ENCODE results near the gene STH. TPM values are rescaled to one million over a fixed set of nuclear protein-coding genes. Genes with fewer than 3 reads are reported as not detected.
"Not testable (repeated sequence)": the region's sequence is repeated elsewhere in the genome, so short reads cannot be mapped to it uniquely, and the experiment has no call there.

Gene STH, protein sequence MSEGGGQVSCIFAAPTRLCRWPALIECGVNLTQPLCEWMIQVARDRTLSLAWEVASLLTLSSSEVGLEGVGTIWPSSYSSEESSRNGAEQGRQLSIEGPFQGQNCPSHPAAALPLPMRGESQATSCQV
- total RNA-seq: 3.9 TPM

- DNase-seq: no peak
Measured at GRCh38 chr17:45998987-45999899, at the start of gene STH. Gene STH (plus strand): TSS chr17:45999250. CDS start chr17:45999280, 30 bp downstream.

- DNase-seq: no peak
Measured at GRCh38 chr17:45949755-45950320, 49.2 kb upstream of the STH start.

DNA sequence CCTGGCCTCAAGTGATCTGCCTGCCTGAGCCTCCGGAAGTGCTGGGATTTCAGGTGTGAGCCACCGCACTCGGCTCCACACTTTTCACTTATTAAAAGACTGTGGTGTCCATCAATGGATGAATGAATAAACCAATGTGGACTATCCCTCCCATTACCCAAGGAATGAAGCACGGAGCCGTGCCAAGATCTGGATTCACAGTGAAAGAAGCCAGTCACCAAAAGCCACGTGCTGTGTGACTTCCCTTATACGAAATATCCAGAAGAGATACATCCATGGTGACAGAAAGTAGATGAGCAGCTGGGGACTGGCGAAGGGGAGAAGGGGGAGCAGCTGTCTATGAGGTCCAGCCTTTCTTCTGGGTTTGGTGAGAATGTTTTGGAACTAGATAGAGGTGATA lies 48.2 kb upstream of the STH start:
- no peak for DNase-seq

- DNase-seq: no peak
Measured at GRCh38 chr17:45951403-45951802, 47.6 kb upstream of the STH start.

DNA sequence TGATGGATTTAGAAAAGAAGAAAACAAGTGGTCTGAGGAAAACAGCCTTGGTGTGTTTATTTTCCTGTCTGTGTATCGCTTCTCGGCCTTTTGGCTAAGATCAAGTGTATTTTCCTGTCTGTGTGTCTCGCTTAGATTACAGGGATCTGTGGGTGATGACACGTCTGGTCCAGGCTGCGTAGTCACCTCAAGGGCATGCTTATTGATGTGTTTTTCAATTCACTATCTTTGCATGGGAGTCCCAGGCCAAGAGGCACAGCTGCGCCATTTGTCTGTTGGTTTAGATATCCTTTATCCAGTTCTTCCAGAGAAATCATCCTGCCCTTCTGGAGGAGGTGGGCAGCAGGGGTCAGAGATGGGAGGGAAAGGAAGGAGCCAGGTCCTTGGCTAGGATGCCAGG lies 47.1 kb upstream of the STH start:
- DNase-seq: no peak

DNA sequence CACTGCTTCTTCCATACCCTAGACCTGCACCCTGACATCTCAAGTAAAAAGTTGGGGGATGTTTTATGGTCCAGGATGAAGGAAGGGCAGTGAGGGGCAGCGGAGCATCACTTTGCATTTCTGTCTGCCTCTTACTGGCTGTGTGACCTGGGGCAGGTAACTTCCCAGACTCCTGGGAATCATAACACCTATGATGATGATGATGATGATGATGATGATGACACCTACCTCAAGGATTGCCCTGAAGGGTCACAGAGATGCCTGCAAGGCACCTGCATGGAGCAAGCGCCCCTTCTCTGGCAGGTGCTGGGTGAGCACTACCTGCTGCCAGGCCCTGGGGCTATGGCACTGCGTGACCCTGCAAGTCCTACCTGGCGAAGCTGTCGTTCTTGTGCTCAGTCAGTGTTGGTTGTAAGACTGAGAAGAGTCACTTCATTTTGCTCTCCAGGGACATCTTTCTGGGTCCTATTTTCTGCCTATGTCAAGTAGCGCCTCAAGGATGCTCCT lies 46.2 kb upstream of the STH start:
- DNase-seq: no peak

DNA sequence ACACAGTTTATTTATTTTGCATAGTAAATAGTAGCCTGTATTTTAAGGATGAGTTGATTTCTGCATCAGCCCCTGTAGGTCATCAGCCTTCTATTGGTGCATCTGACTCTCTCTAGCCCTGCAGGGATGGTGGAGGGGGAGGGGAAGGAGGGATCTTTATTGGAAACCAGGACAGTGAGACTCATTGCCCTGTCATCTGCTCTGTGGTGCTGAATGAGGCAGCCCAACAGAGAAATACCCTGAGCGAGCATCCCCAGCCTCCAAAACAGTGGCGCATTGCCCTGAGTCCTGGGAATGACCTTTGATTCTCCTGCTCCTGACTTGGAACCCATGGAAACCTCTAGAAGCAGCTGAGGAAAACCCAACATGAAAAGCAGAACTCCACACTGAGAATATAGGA lies 45.5 kb upstream of the STH start:
- DNase-seq: no peak

DNA sequence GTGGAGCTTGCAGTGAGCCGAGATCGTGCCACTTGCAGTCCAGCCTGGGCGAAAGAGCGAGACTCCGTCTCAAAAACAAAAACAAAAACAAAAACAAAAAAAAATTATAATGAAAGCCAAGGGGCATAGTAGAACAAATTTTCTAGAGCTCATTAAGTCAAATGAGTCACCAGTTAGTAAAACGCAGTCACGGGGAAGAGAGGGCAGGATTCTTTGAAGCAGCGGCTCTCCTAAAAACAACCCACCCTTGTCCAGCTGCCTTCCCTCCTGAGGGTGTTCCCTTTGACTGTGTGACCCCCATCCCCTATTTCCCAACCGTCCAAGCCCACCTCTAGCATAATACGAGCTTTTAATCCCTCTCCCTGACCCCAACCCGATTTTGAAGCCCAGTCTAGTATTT lies 44.1 kb upstream of the STH start:
- no peak for DNase-seq

DNA sequence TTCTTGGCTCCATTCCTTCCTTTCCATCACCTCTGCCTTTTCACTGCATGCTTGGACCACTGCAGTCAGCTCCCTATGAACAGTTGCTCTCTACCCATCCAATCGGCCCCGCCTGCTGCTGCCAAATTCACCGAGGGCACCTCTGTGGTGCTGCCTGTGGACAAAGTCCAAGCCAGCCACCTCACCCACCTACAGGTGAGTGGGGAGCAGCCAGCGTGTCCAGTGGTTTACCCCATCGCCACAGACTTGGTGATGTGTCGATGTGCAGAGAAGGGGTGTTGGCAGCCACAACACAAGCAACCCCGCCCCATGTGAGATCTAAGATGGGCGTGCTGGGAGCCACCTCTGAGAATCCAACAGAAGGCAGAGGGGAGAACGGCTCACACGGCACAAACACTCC lies 43.7 kb upstream of the STH start:
- DNase-seq: no peak

DNA sequence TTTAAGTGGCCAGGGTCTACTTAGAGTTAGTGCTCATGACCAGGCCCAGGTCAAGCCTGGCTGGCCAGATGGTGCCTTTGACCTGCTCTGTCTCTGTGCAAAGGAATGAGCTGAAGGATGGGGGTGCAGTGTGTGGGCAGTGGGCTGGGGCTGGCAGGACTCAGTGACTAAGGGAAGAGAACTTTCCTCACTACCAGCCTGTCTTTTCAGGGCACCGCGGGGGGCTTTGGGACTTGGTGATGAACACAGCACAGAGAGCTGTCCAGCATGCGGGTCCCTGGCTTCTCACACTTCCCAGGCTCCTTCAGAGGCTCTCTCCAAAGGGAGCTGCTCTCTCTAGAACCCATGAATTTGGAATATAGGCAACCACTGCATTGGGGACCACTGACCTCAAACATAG lies 43.0 kb upstream of the STH start:
- no peak for DNase-seq

GRCh38 chr17:45956746-45957145 lies 42.3 kb upstream of the STH start:
- not testable (repeated sequence) for DNase-seq

- DNase-seq: no peak
Measured at GRCh38 chr17:45958307-45958706, 40.7 kb upstream of the STH start.

GRCh38 chr17:45958994-45959665 lies 39.9 kb upstream of the STH start:
- no peak for DNase-seq

DNA sequence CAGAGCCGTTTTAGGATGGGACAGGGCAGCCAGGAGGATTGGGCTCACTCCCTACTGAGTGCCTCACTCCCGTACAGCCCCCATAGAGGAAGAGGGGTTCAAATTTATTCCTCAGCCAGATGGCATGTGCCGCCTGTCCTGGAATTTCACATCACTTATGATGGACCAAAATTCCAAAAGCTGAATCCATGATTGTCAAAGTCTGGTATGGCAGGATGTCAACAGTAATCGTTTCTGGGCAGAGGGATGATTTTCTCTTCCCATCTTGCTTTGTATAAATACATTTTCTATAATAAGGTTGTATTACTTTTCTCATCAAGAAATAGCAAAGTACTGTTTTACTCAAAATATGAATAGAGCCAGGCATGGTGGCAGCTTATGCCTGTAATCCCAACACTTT lies 38.7 kb upstream of the STH start:
- no peak for DNase-seq

- no peak for DNase-seq
Measured at GRCh38 chr17:45961206-45961605, 37.8 kb upstream of the STH start.

DNA sequence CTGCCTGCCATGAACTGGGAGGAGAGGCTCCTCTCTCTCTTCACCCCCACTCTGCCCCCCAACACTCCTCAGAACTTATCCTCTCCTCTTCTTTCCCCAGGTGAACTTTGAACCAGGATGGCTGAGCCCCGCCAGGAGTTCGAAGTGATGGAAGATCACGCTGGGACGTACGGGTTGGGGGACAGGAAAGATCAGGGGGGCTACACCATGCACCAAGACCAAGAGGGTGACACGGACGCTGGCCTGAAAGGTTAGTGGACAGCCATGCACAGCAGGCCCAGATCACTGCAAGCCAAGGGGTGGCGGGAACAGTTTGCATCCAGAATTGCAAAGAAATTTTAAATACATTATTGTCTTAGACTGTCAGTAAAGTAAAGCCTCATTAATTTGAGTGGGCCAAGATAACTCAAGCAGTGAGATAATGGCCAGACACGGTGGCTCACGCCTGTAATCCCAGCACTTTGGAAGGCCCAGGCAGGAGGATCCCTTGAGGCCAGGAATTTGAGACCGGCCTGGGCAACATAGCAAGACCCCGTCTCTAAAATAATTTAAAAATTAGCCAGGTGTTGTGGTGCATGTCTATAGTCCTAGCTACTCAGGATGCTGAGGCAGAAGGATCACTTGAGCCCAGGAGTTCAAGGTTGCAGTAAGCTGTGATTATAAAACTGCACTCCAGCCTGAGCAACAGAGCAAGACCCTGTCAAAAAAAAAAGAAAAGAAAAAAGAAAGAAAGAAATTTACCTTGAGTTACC lies 36.7 kb upstream of the STH start:
- DNase-seq: no peak

GRCh38 chr17:45963283-45963682 lies 35.8 kb upstream of the STH start:
- DNase-seq: no peak

GRCh38 chr17:45963889-45964288 lies 35.2 kb upstream of the STH start:
- DNase-seq: no peak

GRCh38 chr17:45964634-45965033 lies 34.4 kb upstream of the STH start:
- no peak for DNase-seq

- no peak for DNase-seq
Measured at GRCh38 chr17:45965812-45966211, 33.2 kb upstream of the STH start.

GRCh38 chr17:45966606-45967280 lies 32.3 kb upstream of the STH start:
- DNase-seq: no peak

DNA sequence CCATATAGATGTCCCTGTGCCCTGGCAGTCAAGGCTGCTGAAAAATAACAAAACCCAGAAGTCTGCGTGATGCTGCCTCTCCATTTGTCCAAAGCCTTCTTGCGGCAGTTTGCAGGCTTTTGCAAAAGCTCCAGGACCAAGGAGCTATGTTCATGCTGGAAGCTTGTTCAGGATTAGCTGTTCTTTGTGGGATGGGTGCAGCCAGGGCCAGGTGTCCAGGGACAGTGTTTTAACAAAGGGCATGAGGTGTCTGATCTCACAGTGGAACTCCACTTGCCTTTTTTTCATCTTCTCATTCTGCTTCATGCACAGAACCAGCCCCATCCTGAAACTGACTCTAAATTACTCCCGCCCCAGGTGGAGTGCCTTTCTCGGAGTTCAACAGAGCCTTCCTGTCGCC lies 31.7 kb upstream of the STH start:
- DNase-seq: no peak

Measured in occipital lobe (tissue), 2 donors.